8988T (cell line): Measurements from ENCODE around the gene METTL25B.
A peak's percentile ranks its signal among the peaks of the same experiment; 100 is the strongest.
"Not testable (repeated sequence)": the region's sequence is repeated elsewhere in the genome, so short reads cannot be mapped to it uniquely, and the experiment has no call there.

Experiments
- DNase-seq: peaks from one replicate; pipeline ENCODE4 v3.0.0; 2011

The METTL25B gene

DNA sequence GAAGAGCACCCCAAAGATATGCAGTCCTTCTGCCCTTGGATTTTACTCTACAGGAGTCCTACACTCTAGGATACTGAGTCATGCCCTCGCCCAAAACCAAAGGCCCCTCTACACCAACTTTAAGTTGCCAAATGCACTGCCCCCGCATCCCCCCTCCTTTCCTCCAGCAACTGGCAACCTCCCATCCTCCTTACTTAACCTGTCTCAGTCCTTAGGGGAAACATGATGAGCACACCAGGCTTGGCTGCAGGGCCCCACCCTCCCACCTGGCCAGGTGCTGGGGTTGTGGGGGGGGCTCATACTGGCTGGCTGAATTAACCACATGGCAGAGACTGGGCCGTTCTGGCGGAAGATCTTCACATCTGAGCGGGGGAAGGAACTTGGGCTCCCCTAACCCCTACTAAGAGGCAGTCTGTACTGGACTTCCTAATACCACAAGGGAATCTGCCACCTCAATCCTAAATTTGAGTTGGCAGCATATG is 22.0 kb downstream of the METTL25B start:
- DNase-seq, result no peak

DNA sequence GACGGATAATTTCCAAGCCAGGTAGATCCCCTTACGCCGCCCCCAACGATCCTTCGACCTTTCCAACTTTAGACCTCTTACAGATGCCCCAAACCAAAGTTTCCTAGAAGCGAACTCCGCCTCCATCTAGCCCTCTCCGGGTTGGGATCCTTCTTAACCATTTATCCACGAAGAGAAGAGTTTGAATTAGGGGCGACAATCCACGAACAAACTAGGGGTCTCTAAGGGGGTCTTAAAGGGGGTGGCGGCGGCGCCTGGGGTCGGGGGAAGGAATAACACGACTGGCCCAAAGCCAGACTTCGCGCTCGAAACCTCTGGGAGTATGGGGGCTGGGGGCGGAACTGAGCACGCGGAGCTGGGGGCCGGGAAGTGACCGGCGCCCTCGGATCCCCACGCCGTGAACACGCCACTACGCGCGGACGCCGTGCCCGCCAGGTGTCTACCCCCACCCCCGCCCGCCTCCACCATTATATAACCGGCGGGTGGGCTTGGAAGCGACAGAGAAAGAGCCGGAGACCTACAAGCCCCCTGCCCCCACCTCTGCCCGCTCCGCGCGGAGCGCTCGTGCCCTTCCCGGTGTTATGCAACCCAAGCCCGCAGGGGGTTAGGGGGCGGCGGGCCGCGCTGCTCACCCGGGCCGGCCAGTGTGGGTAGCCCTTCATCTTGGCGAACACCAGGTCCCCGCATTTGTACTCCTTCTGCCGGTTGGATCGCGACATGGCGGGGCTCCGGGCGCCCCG is 22.6 kb downstream of the METTL25B start:
- DNase-seq, result no peak

DNA sequence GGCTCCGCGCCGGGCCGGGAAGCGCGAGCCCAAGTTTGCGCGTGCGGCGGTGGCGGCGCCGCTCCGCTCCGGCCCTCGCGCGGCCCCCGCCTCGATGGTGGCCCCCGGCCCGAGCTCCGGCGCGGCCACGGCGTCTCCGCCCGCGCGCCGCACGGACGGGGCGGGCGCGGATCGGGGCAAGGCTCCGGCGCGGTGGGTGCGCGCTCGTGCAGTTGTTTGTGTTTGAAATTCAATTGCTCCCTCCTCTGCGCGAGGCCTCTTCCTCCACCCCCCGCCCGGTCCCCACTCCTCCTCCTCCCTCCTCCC is 23.1 kb downstream of the METTL25B start, which contains the start of gene HDGF:
TSS of gene HDGF (minus strand) at position 225 of the 306 bp plus-strand sequence. CDS start 246 bp downstream, outside the sequence.
- DNase-seq, result no peak

DNA sequence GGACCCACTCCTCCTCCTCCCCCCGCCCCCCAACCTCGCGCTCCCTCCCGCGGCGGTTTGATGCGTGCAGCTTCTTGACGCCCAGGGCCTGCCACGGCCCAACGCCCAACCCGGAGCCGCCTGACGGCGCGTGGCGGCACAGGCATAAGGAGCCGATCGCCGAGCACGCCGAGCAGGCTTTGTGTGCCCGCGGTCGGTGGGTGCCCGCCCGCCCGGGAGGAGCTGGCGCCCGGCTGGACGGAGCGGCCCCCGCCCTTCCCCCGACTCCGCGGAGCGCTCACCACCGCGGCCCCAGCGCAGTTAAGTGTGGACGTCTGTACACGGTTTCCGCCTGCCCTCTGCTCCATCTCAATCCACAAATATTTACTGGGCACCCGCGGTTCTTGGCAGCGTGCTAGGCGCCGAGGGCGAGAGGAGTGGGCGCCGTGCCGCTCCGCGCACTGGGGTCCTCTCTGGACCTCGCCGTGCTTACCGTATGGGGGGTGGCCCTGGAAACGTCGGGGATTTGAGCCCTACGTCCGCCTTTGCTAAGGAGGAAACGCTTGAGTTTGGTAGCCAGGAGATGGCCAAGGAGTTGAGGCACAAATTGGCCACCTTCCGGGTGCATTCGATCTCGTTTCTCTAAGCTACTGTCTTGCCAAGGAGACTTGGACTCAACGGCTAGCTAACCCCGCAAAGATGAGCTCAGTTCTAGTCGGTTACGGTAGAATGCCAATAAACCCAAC is 23.6 kb downstream of the METTL25B start:
- peak; percentile 96 for DNase-seq

DNA sequence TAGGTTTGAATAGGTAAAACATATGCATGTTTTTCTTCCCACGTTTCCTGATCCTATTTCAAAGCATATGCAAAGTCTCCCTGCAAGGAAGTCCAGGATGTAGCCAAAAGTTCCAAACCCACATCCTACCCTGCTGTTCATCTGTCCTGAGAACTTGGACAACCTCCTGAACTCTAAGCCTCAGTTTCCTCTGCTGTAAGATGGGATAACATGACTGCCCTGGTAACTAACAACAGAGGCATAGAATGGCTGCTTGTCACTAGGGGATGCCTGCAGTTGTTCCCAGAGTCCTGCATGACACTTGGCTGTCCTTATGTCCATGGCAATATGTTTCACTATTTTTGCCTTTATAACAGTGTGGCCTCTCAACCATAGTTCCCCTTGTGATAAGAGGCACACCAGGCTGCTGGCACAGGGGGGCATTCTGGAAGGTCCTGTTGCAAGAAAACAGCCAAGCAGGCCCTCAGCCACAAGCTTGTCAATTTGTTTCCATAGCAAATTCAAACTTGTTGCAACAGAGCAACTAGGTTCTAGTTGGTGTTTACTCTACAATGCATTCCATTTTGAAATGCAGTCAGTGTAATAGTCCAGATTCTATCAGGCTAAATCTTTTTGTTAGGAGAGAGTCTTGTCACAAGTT is 24.7 kb downstream of the METTL25B start:
- DNase-seq, result no peak

DNA sequence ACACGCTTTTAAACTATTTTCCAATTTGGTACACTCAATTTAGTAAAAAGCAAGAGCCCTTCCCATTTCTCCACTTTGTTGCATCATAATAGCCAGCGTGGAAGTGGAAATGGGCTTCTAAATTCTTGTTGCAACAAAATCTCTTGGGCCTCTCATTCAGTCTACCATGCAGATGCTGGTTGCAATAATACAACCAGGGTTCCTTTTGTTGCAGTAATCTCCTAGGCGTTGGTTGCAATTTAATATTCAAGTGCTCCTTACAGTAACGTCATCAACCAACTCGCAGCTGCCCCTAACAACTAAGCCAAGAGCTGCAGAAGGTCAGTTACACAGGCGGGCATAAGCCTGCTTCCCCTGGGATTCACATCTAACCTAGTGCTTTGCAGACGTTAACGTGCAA is 25.9 kb downstream of the METTL25B start:
- DNase-seq, result no peak

DNA sequence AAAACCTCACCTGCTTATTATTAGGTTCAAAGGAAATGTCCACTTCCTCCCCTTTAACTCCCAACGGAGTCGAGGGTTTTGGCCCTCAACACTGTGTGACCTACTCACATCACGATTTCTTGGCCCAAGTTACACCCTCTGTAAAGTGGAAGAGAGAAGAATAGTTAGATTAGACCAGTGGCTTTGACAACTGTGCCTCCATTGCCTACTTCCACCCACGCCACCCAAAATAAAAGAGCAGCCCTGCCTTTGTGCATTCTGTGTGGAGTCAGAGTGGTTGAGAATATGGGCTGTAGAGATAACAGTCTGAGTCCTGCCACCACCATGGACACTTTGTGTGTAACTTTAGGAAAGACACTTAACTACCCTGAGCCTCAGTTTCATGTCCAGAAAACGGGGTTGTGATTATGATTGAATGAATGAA is 27.3 kb downstream of the METTL25B start:
- no peak for DNase-seq

DNA sequence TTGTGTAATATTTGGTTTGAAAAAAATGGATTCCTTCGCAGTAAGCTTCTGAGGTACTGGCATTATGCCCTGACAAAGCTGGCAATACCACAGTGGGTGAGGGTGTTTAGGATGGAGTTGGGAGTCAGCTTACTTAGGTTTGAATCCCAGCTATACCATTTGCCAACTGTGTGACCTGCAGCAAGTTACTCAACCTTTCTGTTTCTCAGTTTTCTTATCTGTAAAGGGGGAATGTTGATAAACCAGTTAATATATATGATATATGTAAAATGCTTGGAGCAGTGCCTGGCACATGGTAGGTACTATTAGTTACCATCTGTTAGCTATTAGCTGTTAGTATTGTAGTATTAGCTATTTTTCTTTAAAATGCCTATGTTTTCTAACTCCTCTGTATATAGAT is 28.1 kb downstream of the METTL25B start:
- DNase-seq, result no peak

DNA sequence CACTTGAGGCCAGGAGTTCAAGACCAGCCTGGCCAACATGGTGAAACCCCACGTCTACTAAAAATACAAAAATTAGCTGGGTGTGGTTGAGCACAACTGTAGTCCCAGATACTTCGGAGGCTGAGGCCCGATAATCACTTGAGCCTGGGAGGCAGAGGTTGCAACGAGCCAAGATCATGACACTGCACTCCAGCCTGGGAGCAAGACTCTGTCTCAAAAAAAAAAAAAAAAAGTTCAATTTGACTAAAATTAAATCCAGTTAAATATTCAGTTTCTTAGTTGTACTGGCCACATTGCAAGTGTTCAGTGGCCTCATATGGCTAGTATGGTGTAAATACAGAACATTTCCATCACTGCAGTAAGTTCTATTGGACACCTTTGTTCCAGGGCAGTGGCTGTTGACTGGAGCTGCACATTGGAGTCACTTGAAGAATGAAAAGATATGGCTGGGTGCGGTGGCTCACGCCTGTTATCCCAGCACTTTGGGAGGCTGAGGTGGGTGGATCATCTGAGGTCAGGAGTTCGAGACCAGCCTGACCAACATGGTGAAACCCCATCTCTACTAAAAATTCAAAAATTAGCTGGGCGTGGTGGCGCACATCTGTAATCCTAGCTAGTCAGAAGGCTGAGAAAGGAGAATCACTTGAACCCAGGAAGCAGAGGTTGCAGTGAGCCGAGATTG is 29.4 kb downstream of the METTL25B start:
- DNase-seq, result not testable (repeated sequence)

DNA sequence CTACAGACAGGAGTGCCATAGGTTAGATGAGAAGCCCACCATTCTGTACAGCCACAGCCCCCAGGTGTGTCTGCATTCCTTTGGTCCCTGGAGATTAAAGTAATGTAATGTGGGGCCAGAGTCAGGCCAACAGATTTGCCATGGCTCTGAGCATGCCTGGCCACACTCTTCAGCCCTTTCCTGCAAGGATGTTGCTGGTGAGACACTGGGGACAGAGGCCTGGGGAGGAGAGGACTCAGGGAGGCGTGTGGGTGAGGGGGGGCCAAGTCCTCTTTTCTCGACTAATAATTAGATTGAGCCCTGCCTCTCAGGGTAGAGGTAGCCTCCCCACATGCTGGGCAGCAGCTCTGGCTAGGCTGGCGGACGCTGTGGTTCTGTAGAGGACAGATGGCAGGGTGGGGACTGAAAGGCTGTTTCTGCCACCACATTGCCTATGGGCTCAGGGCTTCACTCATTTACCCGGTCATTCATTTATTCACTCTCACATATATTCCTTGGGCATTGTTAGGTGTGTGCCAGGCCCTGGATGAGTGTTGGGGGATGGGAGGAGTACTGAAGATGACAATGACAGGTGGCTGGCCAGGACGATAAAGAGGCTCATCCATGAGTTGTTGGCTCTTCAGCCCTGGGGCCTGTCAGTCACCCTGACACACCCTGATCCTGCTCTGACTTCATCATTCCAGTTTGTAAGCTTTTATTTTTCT is 32.0 kb downstream of the METTL25B start:
- DNase-seq, result no peak

DNA sequence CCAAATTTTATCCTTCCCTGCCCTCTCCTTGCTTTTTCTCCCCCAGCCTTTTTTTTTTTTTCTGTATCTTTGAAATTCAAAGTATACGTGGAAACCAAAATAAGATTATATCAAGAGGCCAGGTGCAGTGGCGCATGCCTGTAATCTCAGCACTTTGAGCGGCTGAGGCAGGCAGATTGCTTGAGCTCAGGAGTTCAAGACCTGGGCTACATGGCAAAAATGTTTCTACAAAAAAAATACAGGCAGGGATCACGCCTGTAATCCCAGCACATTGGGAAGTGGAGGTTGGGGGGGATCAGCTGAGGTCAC is 32.5 kb downstream of the METTL25B start:
- no peak for DNase-seq

DNA sequence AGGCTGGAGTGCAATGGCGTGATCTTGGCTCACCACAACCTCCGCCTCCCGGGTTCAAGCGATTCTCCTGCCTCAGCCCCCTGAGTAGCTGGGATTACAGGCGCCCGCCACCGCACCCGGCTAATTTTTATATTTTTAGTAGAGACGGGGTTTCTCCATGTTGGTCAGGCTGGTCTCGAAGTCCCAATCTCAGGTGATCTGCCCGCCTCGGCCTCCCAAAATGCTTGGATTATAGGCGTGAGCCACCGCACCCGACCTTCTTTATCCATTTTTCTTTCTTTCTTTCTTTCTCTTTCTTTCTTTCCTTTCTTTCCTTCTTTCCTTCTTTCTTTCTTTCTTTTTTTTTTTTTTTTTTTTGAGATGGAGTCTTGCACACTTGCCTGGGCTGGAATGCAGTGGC is 36.9 kb downstream of the METTL25B start:
- DNase-seq, result not testable (repeated sequence)

DNA sequence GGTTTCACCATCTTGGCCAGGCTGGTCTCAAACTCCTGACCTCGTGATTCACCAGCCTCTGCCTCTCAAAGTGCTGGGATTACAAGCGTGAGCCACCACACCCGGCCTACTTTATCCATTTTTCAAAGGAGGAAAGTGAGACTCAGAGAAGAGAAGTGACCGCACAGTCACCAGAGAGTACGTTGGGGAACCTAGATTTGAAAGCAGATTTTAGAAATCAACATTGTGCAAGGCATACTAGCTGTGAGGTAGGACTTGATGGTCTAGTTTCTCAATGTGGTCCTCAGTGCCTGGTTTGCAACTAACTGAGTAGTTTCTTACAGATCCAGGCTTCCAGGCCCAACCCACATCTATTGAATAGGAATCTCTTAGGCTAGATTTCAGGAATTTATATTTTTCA is 37.4 kb downstream of the METTL25B start:
- no peak for DNase-seq

DNA sequence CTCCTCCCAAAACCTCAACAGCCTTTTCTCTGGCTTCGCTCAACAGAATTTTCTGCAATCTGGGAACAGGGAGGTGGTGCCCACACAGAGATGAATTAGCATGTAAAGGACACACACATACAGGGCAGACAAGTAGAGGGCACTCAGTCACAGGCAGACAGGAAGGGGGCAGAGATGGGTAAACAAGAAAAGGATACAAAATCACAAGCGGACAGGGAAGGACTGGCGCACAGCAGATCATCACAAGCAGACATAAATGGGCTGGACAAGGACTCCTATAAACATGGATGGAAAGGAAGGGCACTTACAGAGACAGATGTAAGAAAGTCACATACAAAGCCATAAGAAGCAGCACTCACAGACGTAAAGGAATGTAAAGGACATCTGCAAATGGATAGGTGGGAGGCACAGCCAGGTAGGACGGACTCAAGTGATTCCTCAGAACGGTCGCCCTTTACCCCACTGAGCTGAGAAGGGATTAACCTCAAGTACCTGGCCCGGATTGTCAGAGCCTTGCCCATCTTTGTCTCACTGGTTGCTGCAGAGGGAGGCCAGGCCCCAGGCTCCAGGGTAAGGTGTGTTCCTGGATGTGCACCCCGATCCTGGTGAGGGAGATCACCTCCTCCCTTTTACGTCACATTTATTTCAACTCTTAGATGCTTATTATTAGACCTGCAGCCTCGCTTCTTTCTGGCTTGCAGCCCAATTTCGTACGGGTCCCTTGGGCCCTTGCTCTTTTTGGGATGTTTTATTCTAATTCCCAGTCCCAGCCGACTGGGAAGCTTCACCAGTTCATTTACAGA is 38.2 kb downstream of the METTL25B start:
- no peak for DNase-seq

DNA sequence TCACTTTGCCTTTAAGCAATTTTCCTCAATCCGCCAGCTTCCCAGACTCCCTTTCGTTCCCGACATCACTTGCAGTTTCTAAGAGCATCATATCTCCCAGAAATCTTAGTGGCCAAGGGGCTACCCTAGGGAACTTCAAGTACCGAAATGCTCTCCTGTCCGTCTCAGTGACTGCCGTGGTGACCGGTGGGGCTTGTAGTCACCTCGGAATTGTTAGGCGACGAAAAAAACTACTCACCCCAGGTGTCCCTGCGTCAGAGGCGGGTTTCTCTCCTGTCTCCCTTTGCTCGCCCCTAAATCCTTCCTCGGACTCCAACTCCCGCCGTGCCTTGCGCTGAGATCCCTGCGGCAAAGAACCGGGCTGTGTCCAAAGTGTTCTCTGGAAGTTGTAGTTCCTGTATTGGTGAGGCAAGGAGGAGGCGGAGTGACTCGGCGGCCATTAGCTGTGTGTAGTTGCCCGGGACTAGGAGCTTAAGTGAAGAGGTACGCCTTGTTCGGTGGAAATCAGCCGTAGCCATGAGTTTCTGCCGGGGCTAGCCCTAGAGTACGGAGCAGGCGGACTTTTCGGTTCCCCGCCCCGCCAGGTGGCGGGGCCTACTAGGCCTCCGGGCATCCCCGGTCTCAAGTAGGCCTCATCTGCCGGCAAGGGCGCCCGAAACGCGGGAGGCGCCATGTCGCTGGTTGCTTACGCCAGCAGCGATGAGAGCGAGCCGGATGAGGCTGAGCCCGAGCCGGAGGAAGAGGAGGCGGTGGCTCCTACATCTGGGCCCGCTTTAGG is 39.0 kb downstream of the METTL25B start, which contains the start of gene PRCC:
TSS of gene PRCC (plus strand) at position 435 of the 778 bp plus-strand sequence. CDS start at position 672, 237 bp downstream.
- DNase-seq, result peak; percentile 54

DNA sequence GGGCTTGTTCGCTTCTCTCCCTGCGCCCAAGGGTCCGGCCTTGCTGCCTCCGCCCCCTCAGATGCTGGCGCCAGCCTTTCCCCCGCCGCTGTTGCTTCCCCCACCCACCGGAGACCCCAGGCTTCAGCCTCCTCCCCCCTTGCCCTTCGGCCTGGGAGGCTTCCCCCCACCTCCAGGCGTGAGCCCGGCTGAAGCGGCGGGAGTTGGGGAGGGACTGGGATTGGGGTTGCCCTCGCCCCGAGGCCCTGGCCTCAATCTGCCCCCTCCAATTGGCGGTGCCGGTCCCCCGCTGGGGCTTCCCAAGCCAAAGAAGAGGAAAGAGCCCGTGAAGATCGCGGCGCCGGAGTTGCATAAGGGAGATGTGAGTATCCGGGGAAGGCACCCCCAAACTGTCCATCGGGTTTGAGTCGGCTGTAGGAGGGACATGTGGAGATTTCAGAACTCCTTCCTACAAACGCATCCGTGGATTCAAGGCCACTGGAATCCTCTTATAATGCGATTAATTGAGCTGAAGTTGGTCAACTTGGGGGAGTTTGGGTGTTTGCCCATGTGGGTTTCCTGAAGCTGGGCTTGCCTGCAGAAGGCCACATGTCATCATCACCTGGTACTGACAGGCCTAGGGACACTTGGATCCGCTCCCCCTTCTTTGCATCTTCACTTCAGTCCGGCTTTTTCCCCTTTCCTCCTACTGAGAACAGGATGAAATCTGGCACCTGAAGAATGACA is 39.8 kb downstream of the METTL25B start:
- no peak for DNase-seq

DNA sequence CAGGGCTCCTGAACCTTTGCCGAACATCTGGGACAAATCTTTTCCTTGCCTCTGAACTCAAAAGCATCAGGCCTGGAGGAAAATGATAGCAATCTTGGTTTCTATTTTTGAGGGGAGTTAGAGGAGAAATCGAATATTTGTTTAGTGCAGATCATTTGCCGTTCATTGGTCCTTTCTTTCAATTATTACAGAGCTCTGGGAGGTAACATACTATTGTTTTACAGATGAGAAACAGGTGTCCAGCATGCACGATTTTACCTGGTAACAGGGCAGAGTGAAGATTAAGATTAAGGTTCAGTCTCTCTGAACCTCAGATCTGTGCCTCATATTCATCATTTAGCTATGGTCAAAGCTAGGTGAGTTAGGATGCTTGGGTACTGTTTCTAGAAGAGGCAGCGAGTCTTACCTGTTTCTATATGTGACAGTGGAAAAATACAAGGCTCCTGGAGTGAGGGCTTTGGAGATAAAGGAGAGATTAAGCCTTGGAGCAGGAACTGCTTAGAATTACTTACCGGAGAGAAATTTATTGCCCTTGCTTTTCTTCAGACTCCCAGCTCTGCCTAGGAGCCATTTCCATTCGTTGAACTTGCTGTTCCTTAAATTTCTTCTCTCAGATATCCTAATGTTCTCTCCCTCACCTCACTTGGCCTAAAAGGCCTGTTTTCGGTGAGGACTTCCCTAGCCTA is 40.5 kb downstream of the METTL25B start:
- DNase-seq, result no peak

DNA sequence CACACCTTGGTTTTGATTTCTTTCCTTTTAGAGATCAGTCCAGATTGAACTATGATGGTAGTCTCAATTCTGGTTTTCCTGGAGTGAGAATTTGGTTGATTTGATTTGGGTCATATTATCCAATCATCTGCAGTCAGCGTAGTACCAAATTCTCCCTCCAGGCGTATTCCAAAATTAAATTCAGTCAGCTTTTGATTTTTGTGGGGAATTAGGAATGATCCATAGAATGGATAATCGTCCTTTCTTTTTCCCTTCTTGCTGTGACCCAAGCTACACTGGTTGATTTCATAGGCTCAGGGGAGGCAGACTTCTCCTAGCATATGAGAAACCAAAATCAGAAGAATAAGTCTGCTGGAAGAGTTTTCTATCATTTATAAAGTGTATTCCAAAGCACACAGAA is 44.0 kb downstream of the METTL25B start:
- no peak for DNase-seq

DNA sequence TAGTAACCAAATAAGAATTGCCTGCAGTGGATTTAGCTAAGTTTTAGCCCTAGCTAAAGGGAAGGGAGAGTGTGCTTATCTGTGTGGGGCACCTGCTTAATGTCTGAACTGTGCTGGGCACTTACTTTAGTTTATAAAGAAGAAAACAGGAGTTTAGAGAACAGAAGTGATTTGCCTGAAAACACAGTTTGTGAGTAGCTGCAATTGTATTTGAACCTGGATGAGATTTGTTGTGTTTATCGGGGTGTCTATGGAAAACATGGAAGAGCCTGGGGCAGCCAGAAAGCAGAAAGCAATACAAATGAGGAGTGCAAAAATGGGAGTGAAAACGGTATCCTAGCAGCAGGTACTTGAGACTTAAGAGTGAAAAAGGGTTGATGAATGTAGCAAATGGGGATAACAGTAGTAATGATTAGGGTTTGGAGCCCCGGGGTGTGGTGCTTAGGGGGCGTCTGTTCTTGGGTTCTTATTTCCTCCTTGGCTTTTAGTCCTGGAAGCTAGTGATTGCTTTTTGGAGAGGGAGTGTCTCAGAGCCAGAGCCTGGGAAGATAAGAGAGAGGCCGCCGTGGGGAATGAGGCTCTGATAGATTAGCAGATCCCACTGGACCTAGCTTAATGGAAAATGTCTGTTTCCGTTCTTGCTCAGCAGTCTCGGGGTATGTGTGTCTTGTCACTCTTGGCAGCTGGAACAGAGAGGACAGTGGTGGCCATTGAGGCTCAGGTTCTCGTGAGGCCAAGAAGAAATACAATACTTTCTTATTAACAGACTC is 44.6 kb downstream of the METTL25B start:
- DNase-seq, result no peak
